K562 (cell line): ENCODE results near the gene ARID4B. TPM values are rescaled to one million over a fixed set of nuclear protein-coding genes. Genes with fewer than 3 reads are reported as not detected.
A peak's percentile ranks its signal among the peaks of the same experiment; 100 is the strongest.

Source experiments
- BRF1 ChIP-seq: IDR thresholded peaks from 3 replicates; pipeline ENCODE4 v1.6.1; 2011; ENCODE audit warnings: borderline replicate concordance, mild to moderate bottlenecking; ENCODE audit not compliant: insufficient read length; ENCODE audit errors: extremely low read depth
- CBFB ChIP-seq: sonication (generic); formaldehyde crosslinking; IDR thresholded peaks from 2 replicates; pipeline ENCODE4 v1.4.0; 2020; ENCODE audit warnings: mild to moderate bottlenecking, missing genetic modification reagents
- CXXC5 ChIP-seq: fragments of 250-450 bp; sonication (Bioruptor Pico); IDR thresholded peaks from 2 replicates; pipeline ENCODE4 v1.8.0; 2022; ENCODE audit warnings: inconsistent platforms, mild to moderate bottlenecking, moderate library complexity
- HNRNPH1 ChIP-seq: fragments of 200-400 bp; formaldehyde crosslinking; optimal IDR thresholded peaks from 2 replicates; pipeline ENCODE3; 2017; ENCODE audit warnings: low read depth, mild to moderate bottlenecking, low read length, moderate library complexity
- RBFOX2 ChIP-seq: fragments of 200-400 bp; formaldehyde crosslinking; IDR thresholded peaks from 2 replicates; pipeline ENCODE4 v1.6.1; 2017; ENCODE audit warnings: low read depth, mild to moderate bottlenecking, low read length, moderate library complexity
- ZNF77 ChIP-seq: fragments of 250-450 bp; sonication (Bioruptor Pico); IDR thresholded peaks from 2 replicates; pipeline ENCODE4 v1.5.0; 2020
- ZZZ3 ChIP-seq: fragments of 450-650 bp; IDR thresholded peaks from 2 replicates; pipeline ENCODE4 v1.6.1; 2016; ENCODE audit warnings: antibody characterized with exemption, mild to moderate bottlenecking, moderate library complexity
- polyA plus RNA-seq, 8 experiments: library from polyadenylated mRNA; depleted of rRNA in 4 of 8; stranded (reverse) in 5 of 8; unstranded in 3 of 8; fragments of >200 nt; fragmentation: Nextera tagmentation in 2 of 8; fragmentation: Illumina TruSeq in 1 of 8; extraction: Ambion mirVana in 2 of 8; extraction: Trizol in 1 of 8; gene quantifications; 2 replicates each; pipeline versions ENCODE4 v1.2.1 to v1.2.3, GENCODE V29; 2011 to 2014; ENCODE audit warnings: inconsistent platforms in 1 of 8, missing spikeins in 1 of 8
- total RNA-seq, 7 experiments: library from RNA; depleted of rRNA in 6 of 7; stranded (reverse); fragments of >200 nt in 6 of 7; fragmentation: Illumina TruSeq in 2 of 7; extraction: Trizol in 2 of 7; gene quantifications; 2 replicates each; pipeline versions ENCODE4 v1.2.1 to v1.2.3, GENCODE V29; 2011 to 2021; ENCODE audit warnings: low replicate concordance in 1 of 7
- TF ChIP-seq, protein P1 (sequence below): fragments of 200-600 bp; sonication (generic); IDR thresholded peaks from one replicate; pipeline ENCODE4 v1.6.1; 2012; ENCODE audit warnings: mild to moderate bottlenecking, low read depth, low read length, inconsistent platforms
- TF ChIP-seq, protein P2 (sequence below): fragments of 250-450 bp; sonication (Bioruptor Pico); IDR thresholded peaks from 2 replicates; pipeline ENCODE4 v1.4.0; 2020; ENCODE audit warnings: borderline replicate concordance
- TF ChIP-seq, protein P3 (sequence below): sonication (generic); formaldehyde crosslinking; IDR thresholded peaks from 2 replicates; pipeline ENCODE4 v1.8.0; 2022; ENCODE audit warnings: mild to moderate bottlenecking, missing genetic modification reagents
- TF ChIP-seq, protein P4 (sequence below): fragments of 250-450 bp; sonication (Bioruptor Pico); IDR thresholded peaks from 2 replicates; pipeline ENCODE4 v1.5.0; 2021

ARID4B gene
- total and polyA plus RNA-seq, 9 of the 15 experiments (the other 6 are each of a cell fraction or from before 2014, with no cell fraction given): 8.4 to 38.9 (median 18.5) TPM

DNA sequence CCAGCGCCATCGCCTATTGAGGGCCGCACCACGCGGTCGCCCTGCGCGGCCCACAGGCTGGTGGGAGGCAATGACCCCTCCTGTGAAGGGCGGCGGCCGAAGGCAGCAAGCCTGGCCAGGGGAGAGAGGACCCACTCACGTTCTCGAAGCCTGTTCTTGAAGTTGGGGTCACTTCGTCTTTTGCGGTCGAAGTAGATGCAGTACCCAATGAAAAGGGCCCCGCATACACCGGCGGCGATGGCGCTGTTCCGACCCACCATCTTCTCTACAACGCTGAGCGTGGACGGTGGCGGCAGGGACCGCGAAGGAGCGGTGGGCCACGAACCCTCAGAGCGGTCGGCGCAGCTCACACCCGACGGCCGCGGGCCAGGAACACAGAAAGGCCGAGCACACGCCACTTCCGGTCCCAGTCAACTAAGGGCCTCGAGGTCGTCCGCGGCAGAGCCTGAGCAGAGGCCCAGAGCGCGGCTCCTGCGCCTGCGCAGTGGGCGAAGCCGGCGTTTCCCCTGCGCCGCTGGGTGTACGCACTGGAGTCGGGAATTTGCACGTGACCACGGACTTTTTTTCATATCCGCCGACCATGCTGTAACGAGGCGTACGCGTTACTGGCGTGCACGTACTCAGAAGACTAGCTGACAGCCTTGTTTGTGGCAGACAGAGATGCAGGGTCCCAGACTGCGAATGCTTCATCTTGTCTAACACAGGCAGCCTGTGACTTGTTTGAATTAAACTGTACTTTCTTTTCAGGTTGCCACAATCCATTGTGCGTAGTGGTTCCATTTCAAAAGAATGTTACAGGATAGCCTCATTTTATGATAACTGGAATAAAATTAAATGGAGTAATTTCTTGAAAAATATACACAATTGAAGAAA, 199.3 kb downstream of the ARID4B start, which contains the start of gene TOMM20 (continued):
- TF ChIP-seq, protein P1, sequence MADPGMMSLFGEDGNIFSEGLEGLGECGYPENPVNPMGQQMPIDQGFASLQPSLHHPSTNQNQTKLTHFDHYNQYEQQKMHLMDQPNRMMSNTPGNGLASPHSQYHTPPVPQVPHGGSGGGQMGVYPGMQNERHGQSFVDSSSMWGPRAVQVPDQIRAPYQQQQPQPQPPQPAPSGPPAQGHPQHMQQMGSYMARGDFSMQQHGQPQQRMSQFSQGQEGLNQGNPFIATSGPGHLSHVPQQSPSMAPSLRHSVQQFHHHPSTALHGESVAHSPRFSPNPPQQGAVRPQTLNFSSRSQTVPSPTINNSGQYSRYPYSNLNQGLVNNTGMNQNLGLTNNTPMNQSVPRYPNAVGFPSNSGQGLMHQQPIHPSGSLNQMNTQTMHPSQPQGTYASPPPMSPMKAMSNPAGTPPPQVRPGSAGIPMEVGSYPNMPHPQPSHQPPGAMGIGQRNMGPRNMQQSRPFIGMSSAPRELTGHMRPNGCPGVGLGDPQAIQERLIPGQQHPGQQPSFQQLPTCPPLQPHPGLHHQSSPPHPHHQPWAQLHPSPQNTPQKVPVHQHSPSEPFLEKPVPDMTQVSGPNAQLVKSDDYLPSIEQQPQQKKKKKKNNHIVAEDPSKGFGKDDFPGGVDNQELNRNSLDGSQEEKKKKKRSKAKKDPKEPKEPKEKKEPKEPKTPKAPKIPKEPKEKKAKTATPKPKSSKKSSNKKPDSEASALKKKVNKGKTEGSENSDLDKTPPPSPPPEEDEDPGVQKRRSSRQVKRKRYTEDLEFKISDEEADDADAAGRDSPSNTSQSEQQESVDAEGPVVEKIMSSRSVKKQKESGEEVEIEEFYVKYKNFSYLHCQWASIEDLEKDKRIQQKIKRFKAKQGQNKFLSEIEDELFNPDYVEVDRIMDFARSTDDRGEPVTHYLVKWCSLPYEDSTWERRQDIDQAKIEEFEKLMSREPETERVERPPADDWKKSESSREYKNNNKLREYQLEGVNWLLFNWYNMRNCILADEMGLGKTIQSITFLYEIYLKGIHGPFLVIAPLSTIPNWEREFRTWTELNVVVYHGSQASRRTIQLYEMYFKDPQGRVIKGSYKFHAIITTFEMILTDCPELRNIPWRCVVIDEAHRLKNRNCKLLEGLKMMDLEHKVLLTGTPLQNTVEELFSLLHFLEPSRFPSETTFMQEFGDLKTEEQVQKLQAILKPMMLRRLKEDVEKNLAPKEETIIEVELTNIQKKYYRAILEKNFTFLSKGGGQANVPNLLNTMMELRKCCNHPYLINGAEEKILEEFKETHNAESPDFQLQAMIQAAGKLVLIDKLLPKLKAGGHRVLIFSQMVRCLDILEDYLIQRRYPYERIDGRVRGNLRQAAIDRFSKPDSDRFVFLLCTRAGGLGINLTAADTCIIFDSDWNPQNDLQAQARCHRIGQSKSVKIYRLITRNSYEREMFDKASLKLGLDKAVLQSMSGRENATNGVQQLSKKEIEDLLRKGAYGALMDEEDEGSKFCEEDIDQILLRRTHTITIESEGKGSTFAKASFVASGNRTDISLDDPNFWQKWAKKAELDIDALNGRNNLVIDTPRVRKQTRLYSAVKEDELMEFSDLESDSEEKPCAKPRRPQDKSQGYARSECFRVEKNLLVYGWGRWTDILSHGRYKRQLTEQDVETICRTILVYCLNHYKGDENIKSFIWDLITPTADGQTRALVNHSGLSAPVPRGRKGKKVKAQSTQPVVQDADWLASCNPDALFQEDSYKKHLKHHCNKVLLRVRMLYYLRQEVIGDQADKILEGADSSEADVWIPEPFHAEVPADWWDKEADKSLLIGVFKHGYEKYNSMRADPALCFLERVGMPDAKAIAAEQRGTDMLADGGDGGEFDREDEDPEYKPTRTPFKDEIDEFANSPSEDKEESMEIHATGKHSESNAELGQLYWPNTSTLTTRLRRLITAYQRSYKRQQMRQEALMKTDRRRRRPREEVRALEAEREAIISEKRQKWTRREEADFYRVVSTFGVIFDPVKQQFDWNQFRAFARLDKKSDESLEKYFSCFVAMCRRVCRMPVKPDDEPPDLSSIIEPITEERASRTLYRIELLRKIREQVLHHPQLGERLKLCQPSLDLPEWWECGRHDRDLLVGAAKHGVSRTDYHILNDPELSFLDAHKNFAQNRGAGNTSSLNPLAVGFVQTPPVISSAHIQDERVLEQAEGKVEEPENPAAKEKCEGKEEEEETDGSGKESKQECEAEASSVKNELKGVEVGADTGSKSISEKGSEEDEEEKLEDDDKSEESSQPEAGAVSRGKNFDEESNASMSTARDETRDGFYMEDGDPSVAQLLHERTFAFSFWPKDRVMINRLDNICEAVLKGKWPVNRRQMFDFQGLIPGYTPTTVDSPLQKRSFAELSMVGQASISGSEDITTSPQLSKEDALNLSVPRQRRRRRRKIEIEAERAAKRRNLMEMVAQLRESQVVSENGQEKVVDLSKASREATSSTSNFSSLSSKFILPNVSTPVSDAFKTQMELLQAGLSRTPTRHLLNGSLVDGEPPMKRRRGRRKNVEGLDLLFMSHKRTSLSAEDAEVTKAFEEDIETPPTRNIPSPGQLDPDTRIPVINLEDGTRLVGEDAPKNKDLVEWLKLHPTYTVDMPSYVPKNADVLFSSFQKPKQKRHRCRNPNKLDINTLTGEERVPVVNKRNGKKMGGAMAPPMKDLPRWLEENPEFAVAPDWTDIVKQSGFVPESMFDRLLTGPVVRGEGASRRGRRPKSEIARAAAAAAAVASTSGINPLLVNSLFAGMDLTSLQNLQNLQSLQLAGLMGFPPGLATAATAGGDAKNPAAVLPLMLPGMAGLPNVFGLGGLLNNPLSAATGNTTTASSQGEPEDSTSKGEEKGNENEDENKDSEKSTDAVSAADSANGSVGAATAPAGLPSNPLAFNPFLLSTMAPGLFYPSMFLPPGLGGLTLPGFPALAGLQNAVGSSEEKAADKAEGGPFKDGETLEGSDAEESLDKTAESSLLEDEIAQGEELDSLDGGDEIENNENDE: no peak
- TF ChIP-seq, protein P2, sequence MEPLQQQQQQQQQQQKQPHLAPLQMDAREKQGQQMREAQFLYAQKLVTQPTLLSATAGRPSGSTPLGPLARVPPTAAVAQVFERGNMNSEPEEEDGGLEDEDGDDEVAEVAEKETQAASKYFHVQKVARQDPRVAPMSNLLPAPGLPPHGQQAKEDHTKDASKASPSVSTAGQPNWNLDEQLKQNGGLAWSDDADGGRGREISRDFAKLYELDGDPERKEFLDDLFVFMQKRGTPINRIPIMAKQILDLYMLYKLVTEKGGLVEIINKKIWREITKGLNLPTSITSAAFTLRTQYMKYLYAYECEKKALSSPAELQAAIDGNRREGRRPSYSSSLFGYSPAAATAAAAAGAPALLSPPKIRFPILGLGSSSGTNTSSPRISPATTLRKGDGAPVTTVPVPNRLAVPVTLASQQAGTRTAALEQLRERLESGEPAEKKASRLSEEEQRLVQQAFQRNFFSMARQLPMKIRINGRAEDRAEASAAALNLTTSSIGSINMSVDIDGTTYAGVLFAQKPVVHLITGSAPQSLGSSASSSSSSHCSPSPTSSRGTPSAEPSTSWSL (CRISPR knock-in tag): no peak
- TF ChIP-seq CBFB (CRISPR knock-in tag) (peak; percentile 86; the same call in 1 of the 2 replicates), ZNF77 (CRISPR knock-in tag) (no peak), BRF1 (no peak), CXXC5 (CRISPR knock-in tag) (peak; percentile 99), RBFOX2 (peak; percentile 100), ZZZ3 (peak; percentile 23; the same call in 1 of the 2 replicates), HNRNPH1 (no peak)
- TF ChIP-seq, protein P3, sequence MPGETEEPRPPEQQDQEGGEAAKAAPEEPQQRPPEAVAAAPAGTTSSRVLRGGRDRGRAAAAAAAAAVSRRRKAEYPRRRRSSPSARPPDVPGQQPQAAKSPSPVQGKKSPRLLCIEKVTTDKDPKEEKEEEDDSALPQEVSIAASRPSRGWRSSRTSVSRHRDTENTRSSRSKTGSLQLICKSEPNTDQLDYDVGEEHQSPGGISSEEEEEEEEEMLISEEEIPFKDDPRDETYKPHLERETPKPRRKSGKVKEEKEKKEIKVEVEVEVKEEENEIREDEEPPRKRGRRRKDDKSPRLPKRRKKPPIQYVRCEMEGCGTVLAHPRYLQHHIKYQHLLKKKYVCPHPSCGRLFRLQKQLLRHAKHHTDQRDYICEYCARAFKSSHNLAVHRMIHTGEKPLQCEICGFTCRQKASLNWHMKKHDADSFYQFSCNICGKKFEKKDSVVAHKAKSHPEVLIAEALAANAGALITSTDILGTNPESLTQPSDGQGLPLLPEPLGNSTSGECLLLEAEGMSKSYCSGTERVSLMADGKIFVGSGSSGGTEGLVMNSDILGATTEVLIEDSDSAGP (CRISPR knock-in tag): 0 out of 2 replicates have a peak, but pooled peaks have one; percentile 43
- TF ChIP-seq, protein P4, sequence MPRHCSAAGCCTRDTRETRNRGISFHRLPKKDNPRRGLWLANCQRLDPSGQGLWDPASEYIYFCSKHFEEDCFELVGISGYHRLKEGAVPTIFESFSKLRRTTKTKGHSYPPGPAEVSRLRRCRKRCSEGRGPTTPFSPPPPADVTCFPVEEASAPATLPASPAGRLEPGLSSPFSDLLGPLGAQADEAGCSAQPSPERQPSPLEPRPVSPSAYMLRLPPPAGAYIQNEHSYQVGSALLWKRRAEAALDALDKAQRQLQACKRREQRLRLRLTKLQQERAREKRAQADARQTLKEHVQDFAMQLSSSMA (CRISPR knock-in tag): no peak
